Osteoblast (primary cell): ENCODE results near the gene USP10. TPM values are rescaled to one million over a fixed set of nuclear protein-coding genes. Genes with fewer than 3 reads are reported as not detected.

Experiments used
- DNase-seq: peaks from one replicate; pipeline ENCODE4 v3.0.0; 2011; ENCODE audit warnings: low spot score, mixed read lengths; ENCODE audit not compliant: insufficient read length; ENCODE audit errors: missing footprints
- H2AFZ ChIP-seq: 2 replicates; pipeline ENCODE4 v1.6.0; 2011; ENCODE audit warnings: mild to moderate bottlenecking, low read length
- H3K27ac ChIP-seq: 2 replicates; pipeline ENCODE4 v1.5.1; 2011; ENCODE audit warnings: mild to moderate bottlenecking, low read depth, low read length, moderate library complexity
- H3K27me3 ChIP-seq: 2 replicates; pipeline ENCODE4 v1.6.0; 2012; ENCODE audit warnings: mild to moderate bottlenecking, control low read depth, inconsistent platforms, low read length, moderate library complexity; ENCODE audit not compliant: insufficient read depth
- H3K36me3 ChIP-seq: 2 replicates; pipeline ENCODE4 v1.5.1; 2011; ENCODE audit warnings: mild to moderate bottlenecking, low read length, control low read depth, moderate library complexity; ENCODE audit not compliant: insufficient read depth
- H3K4me1 ChIP-seq: 2 replicates; pipeline ENCODE4 v1.5.1; 2011; ENCODE audit warnings: mild to moderate bottlenecking, low read length, control low read depth, moderate library complexity; ENCODE audit not compliant: insufficient read depth
- H3K4me2 ChIP-seq: 2 replicates; pipeline ENCODE4 v1.6.0; 2011; ENCODE audit warnings: mild to moderate bottlenecking, low read length; ENCODE audit not compliant: insufficient read depth
- H3K4me3 ChIP-seq: fragments of 200-600 bp; sonication (generic); 3 replicates; pipeline ENCODE4 v1.5.1; 2012; ENCODE audit warnings: mild to moderate bottlenecking, low read length, inconsistent platforms; ENCODE audit not compliant: insufficient read depth
- H3K79me2 ChIP-seq: 2 replicates; pipeline ENCODE4 v1.6.0; 2012; ENCODE audit warnings: mild to moderate bottlenecking, low read length, control low read depth, inconsistent platforms; ENCODE audit not compliant: insufficient read depth
- H3K9me3 ChIP-seq: 2 replicates; pipeline ENCODE4 v1.5.1; 2011; ENCODE audit warnings: low read depth, low read length, control low read depth
- H4K20me1 ChIP-seq: 2 replicates; pipeline ENCODE4 v1.6.0; 2012; ENCODE audit warnings: mild to moderate bottlenecking, low read length, control low read depth; ENCODE audit not compliant: insufficient read depth
- CTCF ChIP-seq: IDR thresholded peaks from 2 replicates; pipeline ENCODE4 v1.5.1; 2011; ENCODE audit warnings: mild to moderate bottlenecking, low read depth, low read length, moderate library complexity; ENCODE audit errors: extremely low read depth
- total RNA-seq: library from RNA; depleted of rRNA; stranded (reverse); fragments of >200 nt; gene quantifications from 2 replicates; pipeline ENCODE4 v1.2.3, GENCODE V29; 2012

The USP10 gene
- total RNA-seq, 1 donor, result 43.1 TPM

- Histone ChIP-seq H2AFZ (no peak overlapping the region), H3K27me3 (no peaks in the 10 kb centered on the region), H3K4me2 (no peak overlapping the region), H3K36me3 (peaks cover 6% of the 10 kb centered on the region), H3K9me3 (no peaks in the 10 kb centered on the region), H3K4me1 (peaks cover 23% of the 10 kb centered on the region), H4K20me1 (peaks cover 12% of the 10 kb centered on the region), H3K4me3 (no peak overlapping the region), H3K79me2 (peaks cover 89% of the 10 kb centered on the region), H3K27ac (no peak overlapping the region)
- TF ChIP-seq CTCF, result no peak
- DNase-seq, result no peak
Observed at GRCh38 chr16:84751947-84752346, 52.1 kb downstream of the USP10 start.

GRCh38 chr16:84752600-84752999 is 52.8 kb downstream of the USP10 start:
- TF ChIP-seq CTCF, result no peak
- Histone ChIP-seq H3K4me3 (no peak overlapping the region), H3K27me3 (no peaks in the 10 kb centered on the region), H3K79me2 (peaks cover 89% of the 10 kb centered on the region), H2AFZ (no peak overlapping the region), H3K36me3 (peaks cover 6% of the 10 kb centered on the region), H3K9me3 (no peaks in the 10 kb centered on the region), H3K27ac (no peak overlapping the region), H4K20me1 (peaks cover 12% of the 10 kb centered on the region), H3K4me1 (peaks cover 23% of the 10 kb centered on the region), H3K4me2 (no peak overlapping the region)
- no peak for DNase-seq

GRCh38 chr16:84753412-84754326 is 53.9 kb downstream of the USP10 start:
- Histone ChIP-seq H3K79me2 (peaks cover 94% of the 10 kb centered on the region), H4K20me1 (peaks cover 12% of the 10 kb centered on the region), H3K4me1 (peaks cover 23% of the 10 kb centered on the region), H3K4me2 (no peak overlapping the region), H2AFZ (no peak overlapping the region), H3K36me3 (peaks cover 9% of the 10 kb centered on the region), H3K27me3 (no peaks in the 10 kb centered on the region), H3K4me3 (no peak overlapping the region), H3K9me3 (no peaks in the 10 kb centered on the region), H3K27ac (peak overlapping the region; percentile 34)
- DNase-seq, result no peak
- no peak for TF ChIP-seq CTCF

GRCh38 chr16:84754353-84754856 is 54.6 kb downstream of the USP10 start:
- H3K36me3 ChIP-seq, result peaks cover 15% of the 10 kb centered on the region
- H3K9me3 ChIP-seq, result no peaks in the 10 kb centered on the region
- H3K4me2 ChIP-seq, result peak overlapping the region; percentile 15
- H3K27me3 ChIP-seq, result no peaks in the 10 kb centered on the region
- H2AFZ ChIP-seq, result no peak overlapping the region
- peaks cover 12% of the 10 kb centered on the region for H4K20me1 ChIP-seq
- peaks cover 94% of the 10 kb centered on the region for H3K79me2 ChIP-seq
- H3K27ac ChIP-seq, result peak overlapping the region; percentile 49
- peak; percentile 72 for DNase-seq
- peaks cover 23% of the 10 kb centered on the region for H3K4me1 ChIP-seq
- H3K4me3 ChIP-seq, result no peak overlapping the region
- peak; percentile 78 for TF ChIP-seq CTCF
